Fibroblast of skin of left quadriceps (primary cell): ENCODE data around the gene TSEN54.
A peak's percentile ranks its signal among the peaks of the same experiment; 100 is the strongest.

Experiments used
- DNase-seq, 2 experiments: peaks; one replicate each; pipeline ENCODE4 v3.0.0-alpha.2; 2013; ENCODE audit warnings: low read depth in 2 of 2

Gene TSEN54

GRCh38 chr17:75542728-75543336 lies 26.5 kb downstream of the TSEN54 start:
- DNase-seq: no peak

GRCh38 chr17:75544250-75544649 lies 27.9 kb downstream of the TSEN54 start:
- no peak for DNase-seq

GRCh38 chr17:75546181-75546580 lies 29.9 kb downstream of the TSEN54 start:
- no peak for DNase-seq

- no peak for DNase-seq
Measured at GRCh38 chr17:75547091-75547490, 30.8 kb downstream of the TSEN54 start.

GRCh38 chr17:75548813-75549212 lies 32.5 kb downstream of the TSEN54 start:
- no peak for DNase-seq

- DNase-seq: no peak
Measured at GRCh38 chr17:75549246-75550138, 33.2 kb downstream of the TSEN54 start.

- DNase-seq: no peak
Measured at GRCh38 chr17:75550139-75550465, 33.8 kb downstream of the TSEN54 start.

- no peak for DNase-seq
Measured at GRCh38 chr17:75551266-75551665, 34.9 kb downstream of the TSEN54 start.

GRCh38 chr17:75552425-75553294 lies 36.3 kb downstream of the TSEN54 start:
- DNase-seq: peak; percentile 17 to 29

- no peak for DNase-seq
Measured at GRCh38 chr17:75553295-75554110, 37.2 kb downstream of the TSEN54 start.

- no peak for DNase-seq
Measured at GRCh38 chr17:75555679-75556153, 39.4 kb downstream of the TSEN54 start.

GRCh38 chr17:75557075-75557851 lies 40.9 kb downstream of the TSEN54 start:
- DNase-seq: no peak

GRCh38 chr17:75557852-75558665 lies 41.7 kb downstream of the TSEN54 start:
- DNase-seq: no peak

GRCh38 chr17:75558666-75559530 lies 42.6 kb downstream of the TSEN54 start:
- no peak for DNase-seq

GRCh38 chr17:75559958-75560533 lies 43.7 kb downstream of the TSEN54 start:
- no peak for DNase-seq

- no peak for DNase-seq
Measured at GRCh38 chr17:75561927-75562603, 45.7 kb downstream of the TSEN54 start.

- no peak for DNase-seq
Measured at GRCh38 chr17:75563063-75563758, 46.9 kb downstream of the TSEN54 start.
